HUES6 (cell line): ENCODE measurements around the gene SPACA4.
"Not testable (repeated sequence)": the region's sequence is repeated elsewhere in the genome, so short reads cannot be mapped to it uniquely, and the experiment has no call there.

ENCODE experiments used
- H3K27ac ChIP-seq: 2 replicates; pipeline ENCODE4 v1.7.0; 2013; ENCODE audit warnings: low read depth, mild to moderate bottlenecking, low read length, inconsistent platforms
- H3K27me3 ChIP-seq: 2 replicates; pipeline ENCODE4 v1.6.1; 2013; ENCODE audit warnings: low read length; ENCODE audit not compliant: control insufficient read depth, insufficient read depth
- H3K36me3 ChIP-seq: 2 replicates; pipeline ENCODE4 v1.6.1; 2013; ENCODE audit warnings: low read length; ENCODE audit not compliant: control insufficient read depth, insufficient read depth
- H3K4me1 ChIP-seq: 2 replicates; pipeline ENCODE4 v1.6.1; 2013; ENCODE audit warnings: low read length; ENCODE audit not compliant: control insufficient read depth, insufficient read depth
- H3K4me3 ChIP-seq: 2 replicates; pipeline ENCODE4 v1.5.1; 2013; ENCODE audit warnings: low read depth, low read length
- H3K9ac ChIP-seq: one replicate; pipeline ENCODE4 v1.6.1; 2013; ENCODE audit warnings: mild to moderate bottlenecking, low read length
- H3K9me3 ChIP-seq: 2 replicates; pipeline ENCODE4 v1.6.1; 2013; ENCODE audit warnings: low read depth, low read length; ENCODE audit not compliant: control insufficient read depth, insufficient read depth

The SPACA4 gene

DNA sequence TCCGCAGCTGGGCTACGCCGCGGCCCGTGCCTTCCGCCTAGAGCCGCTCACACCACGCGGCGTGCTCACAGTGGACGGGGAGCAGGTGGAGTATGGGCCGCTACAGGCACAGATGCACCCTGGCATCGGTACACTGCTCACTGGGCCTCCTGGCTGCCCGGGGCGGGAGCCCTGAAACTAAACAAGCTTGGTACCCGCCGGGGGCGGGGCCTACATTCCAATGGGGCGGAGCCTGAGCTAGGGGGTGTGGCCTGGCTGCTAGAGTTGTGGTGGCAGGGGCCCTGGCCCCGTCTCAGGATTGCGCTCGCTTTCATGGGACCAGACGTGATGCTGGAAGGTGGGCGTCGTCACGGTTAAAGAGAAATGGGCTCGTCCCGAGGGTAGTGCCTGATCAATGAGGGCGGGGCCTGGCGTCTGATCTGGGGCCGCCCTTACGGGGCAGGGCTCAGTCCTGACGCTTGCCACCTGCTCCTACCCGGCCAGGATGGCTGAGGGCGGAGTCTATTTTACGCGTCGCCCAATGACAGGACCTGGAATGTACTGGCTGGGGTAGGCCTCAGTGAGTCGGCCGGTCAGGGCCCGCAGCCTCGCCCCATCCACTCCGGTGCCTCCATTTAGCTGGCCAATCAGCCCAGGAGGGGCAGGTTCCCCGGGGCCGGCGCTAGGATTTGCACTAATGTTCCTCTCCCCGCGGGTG, 23.2 kb downstream of the SPACA4 start:
- peak overlapping the region; percentile 49; the same call in 1 of the 2 replicates for H3K27ac ChIP-seq

GRCh38 chr19:48630296-48631063, 23.9 kb downstream of the SPACA4 start:
- peak overlapping the region; percentile 54 for H3K9ac ChIP-seq
- peaks cover 36% of the 10 kb centered on the region for H3K4me1 ChIP-seq
- peak overlapping the region; percentile 62 for H3K4me3 ChIP-seq
- peaks cover under 1% of the 10 kb centered on the region; the same call in 1 of the 2 replicates for H3K27me3 ChIP-seq
- H3K27ac ChIP-seq = peak overlapping the region; percentile 49
- H3K9me3 ChIP-seq = no peaks in the 10 kb centered on the region
- H3K36me3 ChIP-seq = no peaks in the 10 kb centered on the region

More for the DNA sequence above, 23.2 kb downstream of the SPACA4 start:
- peaks cover 37% of the 10 kb centered on the region for H3K4me1 ChIP-seq
- H3K9ac ChIP-seq = peak overlapping the region; percentile 54
- no peaks in the 10 kb centered on the region for H3K27me3 ChIP-seq
- peak overlapping the region; percentile 62 for H3K4me3 ChIP-seq
- no peaks in the 10 kb centered on the region for H3K9me3 ChIP-seq
- no peaks in the 10 kb centered on the region for H3K36me3 ChIP-seq

DNA sequence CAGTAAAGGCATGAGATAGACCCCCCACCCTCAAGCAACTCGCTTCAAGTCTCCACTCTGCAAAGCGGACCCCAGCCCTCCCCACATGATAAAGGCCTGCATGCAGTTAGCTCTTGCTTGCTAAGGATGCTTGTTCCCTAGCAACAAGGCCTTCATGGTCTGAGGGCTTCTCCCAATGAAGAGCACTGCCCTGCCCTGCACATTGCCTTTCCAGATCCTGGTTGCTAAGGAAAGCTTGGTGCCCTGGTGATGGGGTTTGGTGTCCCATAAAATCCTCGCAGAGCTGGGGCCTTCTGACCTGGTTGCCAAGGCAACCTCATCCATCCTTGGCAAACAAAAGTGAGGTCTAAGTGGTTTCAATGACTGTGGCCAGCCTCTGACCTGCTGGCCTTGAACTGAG, 24.7 kb downstream of the SPACA4 start:
- peak overlapping the region; percentile 54 for H3K9ac ChIP-seq
- peak overlapping the region; percentile 62 for H3K4me3 ChIP-seq
- peaks cover 39% of the 10 kb centered on the region for H3K4me1 ChIP-seq
- no peaks in the 10 kb centered on the region for H3K36me3 ChIP-seq
- H3K27ac ChIP-seq = peak overlapping the region; percentile 49
- H3K9me3 ChIP-seq = no peaks in the 10 kb centered on the region
- H3K27me3 ChIP-seq = peaks cover 8% of the 10 kb centered on the region

GRCh38 chr19:48632286-48632685, 25.7 kb downstream of the SPACA4 start:
- Histone ChIP-seq H3K4me1 (peaks cover 43% of the 10 kb centered on the region), H3K27me3 (peaks cover 17% of the 10 kb centered on the region)
- not testable (repeated sequence) for H3K4me3 ChIP-seq, H3K36me3 ChIP-seq, H3K9ac ChIP-seq, H3K9me3 ChIP-seq, H3K27ac ChIP-seq

- H3K4me1 ChIP-seq = peaks cover 44% of the 10 kb centered on the region
- H3K27me3 ChIP-seq = peaks cover 17% of the 10 kb centered on the region
- H3K9me3 ChIP-seq = no peaks in the 10 kb centered on the region
- H3K27ac ChIP-seq = no peak overlapping the region
- no peak overlapping the region for H3K4me3 ChIP-seq
- H3K36me3 ChIP-seq = no peaks in the 10 kb centered on the region
- no peak overlapping the region for H3K9ac ChIP-seq
These were observed 26.2 kb downstream of the SPACA4 start for GRCh38 chr19:48632692-48633147.

GRCh38 chr19:48633148-48634035, 26.9 kb downstream of the SPACA4 start:
- peaks cover 17% of the 10 kb centered on the region for H3K27me3 ChIP-seq
- H3K36me3 ChIP-seq = no peaks in the 10 kb centered on the region
- no peaks in the 10 kb centered on the region for H3K9me3 ChIP-seq
- H3K4me3 ChIP-seq = peak overlapping the region; percentile 34; the same call in 1 of the 2 replicates
- peaks cover 47% of the 10 kb centered on the region for H3K4me1 ChIP-seq
- no peak overlapping the region for H3K9ac ChIP-seq
- H3K27ac ChIP-seq = no peak overlapping the region

DNA sequence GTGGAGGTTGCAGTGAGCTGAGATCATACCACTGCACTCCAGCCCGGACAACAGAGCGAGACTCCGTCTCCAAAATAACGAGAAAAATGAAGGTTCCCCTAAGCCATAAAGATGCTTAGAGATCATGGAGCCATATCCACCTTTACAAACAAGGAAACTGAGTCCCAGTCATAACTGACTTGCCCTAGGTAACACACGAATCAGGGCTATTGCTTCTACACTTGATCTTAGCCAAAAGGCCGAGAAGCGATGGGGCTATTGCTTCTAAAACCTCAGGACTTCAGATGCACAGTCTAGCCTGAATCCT, 27.4 kb downstream of the SPACA4 start:
- H3K4me1 ChIP-seq = peaks cover 52% of the 10 kb centered on the region
- H3K27me3 ChIP-seq = peaks cover 17% of the 10 kb centered on the region
- H3K27ac ChIP-seq = no peak overlapping the region
- peak overlapping the region; percentile 34 for H3K4me3 ChIP-seq
- H3K9me3 ChIP-seq = no peaks in the 10 kb centered on the region
- H3K9ac ChIP-seq = no peak overlapping the region
- no peaks in the 10 kb centered on the region for H3K36me3 ChIP-seq

- no peaks in the 10 kb centered on the region for H3K9me3 ChIP-seq
- no peak overlapping the region for H3K27ac ChIP-seq
- peaks cover 55% of the 10 kb centered on the region for H3K4me1 ChIP-seq
- H3K9ac ChIP-seq = no peak overlapping the region
- H3K4me3 ChIP-seq = peak overlapping the region; percentile 44
- no peaks in the 10 kb centered on the region for H3K36me3 ChIP-seq
- H3K27me3 ChIP-seq = peaks cover 17% of the 10 kb centered on the region
These were observed 28.1 kb downstream of the SPACA4 start for GRCh38 chr19:48634424-48635262.

GRCh38 chr19:48635263-48635965, 28.9 kb downstream of the SPACA4 start:
- no peak overlapping the region for H3K9ac ChIP-seq
- no peaks in the 10 kb centered on the region for H3K9me3 ChIP-seq
- H3K4me1 ChIP-seq = peaks cover 60% of the 10 kb centered on the region
- no peak overlapping the region for H3K27ac ChIP-seq
- H3K27me3 ChIP-seq = peaks cover 21% of the 10 kb centered on the region
- peak overlapping the region; percentile 68 for H3K4me3 ChIP-seq
- H3K36me3 ChIP-seq = no peaks in the 10 kb centered on the region
